Measurements from ENCODE around the gene CENPH. TPM values are rescaled to one million over a fixed set of nuclear protein-coding genes. Genes with fewer than 3 reads are reported as not detected.
A peak's percentile ranks its signal among the peaks of the same experiment; 100 is the strongest.
"Not testable (repeated sequence)": the region's sequence is repeated elsewhere in the genome, so short reads cannot be mapped to it uniquely, and the experiment has no call there.

Gene CENPH, protein sequence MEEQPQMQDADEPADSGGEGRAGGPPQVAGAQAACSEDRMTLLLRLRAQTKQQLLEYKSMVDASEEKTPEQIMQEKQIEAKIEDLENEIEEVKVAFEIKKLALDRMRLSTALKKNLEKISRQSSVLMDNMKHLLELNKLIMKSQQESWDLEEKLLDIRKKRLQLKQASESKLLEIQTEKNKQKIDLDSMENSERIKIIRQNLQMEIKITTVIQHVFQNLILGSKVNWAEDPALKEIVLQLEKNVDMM
- 1 to 10 TPM; 3.9 to 5.9 TPM for total RNA-seq
- 6.2 to 7.6 reads per million in 2 donors for total RNA-seq

DNA sequence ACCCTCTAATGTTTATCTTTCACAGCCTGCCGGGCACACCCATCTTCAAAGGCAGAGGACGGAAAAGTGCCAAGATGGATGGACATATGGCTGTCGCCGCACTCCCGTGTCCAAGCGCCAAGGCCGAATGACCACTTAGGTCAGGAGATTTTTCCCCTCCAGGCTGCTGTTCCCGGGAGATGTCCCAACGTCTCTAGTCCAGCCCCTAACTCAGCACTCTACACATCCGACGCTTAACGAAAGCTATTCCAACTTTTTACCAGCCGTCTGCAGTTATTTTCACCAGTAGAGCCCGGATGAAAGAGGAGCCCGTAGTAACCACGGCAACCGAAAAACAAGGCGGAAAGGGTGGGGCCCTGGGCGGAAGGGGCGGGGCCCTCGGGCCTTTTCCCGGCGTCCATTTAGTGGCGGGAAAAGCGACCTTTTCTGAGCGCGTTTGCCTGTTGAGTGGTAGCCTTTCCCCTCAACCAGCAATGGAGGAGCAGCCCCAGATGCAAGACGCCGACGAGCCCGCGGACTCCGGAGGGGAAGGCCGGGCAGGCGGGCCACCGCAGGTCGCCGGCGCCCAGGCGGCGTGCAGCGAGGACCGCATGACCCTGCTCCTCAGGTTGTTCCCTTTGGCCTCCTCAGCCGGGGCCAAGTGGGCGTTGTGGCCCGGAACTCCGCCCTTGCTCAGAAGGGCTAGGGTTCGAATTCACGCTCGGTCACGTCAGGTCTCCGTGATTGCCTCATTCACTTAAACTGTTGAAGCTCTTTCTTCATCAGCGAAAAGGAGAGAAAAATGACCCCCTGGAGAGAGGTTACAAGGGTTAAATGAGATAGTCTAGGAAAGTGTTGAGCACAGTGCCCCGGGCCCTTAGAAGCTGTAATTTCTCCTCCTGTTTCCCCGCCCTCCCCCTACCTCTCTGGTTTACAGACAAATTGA, at the start of gene CENPH:
CENPH (plus strand) TSS at position 422 of the 925 bp plus-strand sequence; CDS start at position 474, 52 bp downstream.
- H3K27me3 Mint-ChIP-seq, result no peaks in the 10 kb centered on the region
- H3K4me3 Mint-ChIP-seq, result peak within 1 kb of the TSS; percentile 92
- H3K36me3 Mint-ChIP-seq (ENCODE audit: low read depth), result no peaks in the 10 kb centered on the region
- peaks cover 7% of the 10 kb centered on the region for H3K4me1 Mint-ChIP-seq
- ATAC-seq (peak; percentile 96), DNase-seq (peak; percentile 79 to 89 (median 88))
- peak within 1 kb of the TSS; percentile 92 for H3K27ac Mint-ChIP-seq
- no peaks in the 10 kb centered on the region for H3K9me3 ChIP-seq (ENCODE audit: control insufficient read depth, low read length, poor library complexity, severe bottlenecking)

- H3K9me3 ChIP-seq (ENCODE audit: control insufficient read depth, low read length, poor library complexity, severe bottlenecking); H3K36me3 Mint-ChIP-seq (ENCODE audit: low read depth); H3K4me3 Mint-ChIP-seq; DNase-seq; H3K27me3 Mint-ChIP-seq; ATAC-seq; H3K27ac Mint-ChIP-seq; H3K4me1 Mint-ChIP-seq: not testable (repeated sequence)
Observed at GRCh38 chr5:69140239-69140638, 49.1 kb upstream of the CENPH start.

- H3K27me3 Mint-ChIP-seq, result no peaks in the 10 kb centered on the region
- DNase-seq, result no peak
- peaks cover 7% of the 10 kb centered on the region for H3K36me3 Mint-ChIP-seq (ENCODE audit: low read depth)
Observed at GRCh38 chr5:69140827-69141226, 48.6 kb upstream of the CENPH start.

DNA sequence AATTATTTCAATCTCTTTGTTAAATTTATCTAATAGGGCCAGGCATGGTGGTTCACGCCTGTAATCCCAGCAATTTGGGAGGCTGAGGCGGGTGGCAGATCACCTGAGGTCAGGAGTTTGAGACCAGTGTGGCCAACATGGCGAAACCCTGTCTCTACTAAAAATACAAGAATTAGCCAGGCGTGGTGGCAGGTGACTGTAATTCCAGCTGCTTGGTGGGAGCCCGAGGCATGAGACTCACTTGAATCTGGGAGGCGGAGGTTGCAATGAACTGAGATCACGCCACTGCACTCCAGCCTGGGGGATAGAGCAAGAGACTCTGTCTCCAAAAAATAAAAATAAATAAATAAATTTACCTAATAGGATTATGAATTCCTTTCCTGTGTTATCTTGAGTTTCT, 40.8 kb upstream of the CENPH start:
- H3K4me1 Mint-ChIP-seq; H3K4me3 Mint-ChIP-seq; ATAC-seq; H3K9me3 ChIP-seq (ENCODE audit: control insufficient read depth, low read length, poor library complexity, severe bottlenecking); H3K27ac Mint-ChIP-seq; H3K36me3 Mint-ChIP-seq (ENCODE audit: low read depth); DNase-seq; H3K27me3 Mint-ChIP-seq: not testable (repeated sequence)

More at GRCh38 chr5:69140827-69141226, 48.6 kb upstream of the CENPH start:
- H3K4me1 Mint-ChIP-seq, result no peaks in the 10 kb centered on the region
- no peak overlapping the region for H3K27ac Mint-ChIP-seq
- no peaks in the 10 kb centered on the region for H3K9me3 ChIP-seq (ENCODE audit: control insufficient read depth, low read length, poor library complexity, severe bottlenecking)
- no peak for ATAC-seq
- no peak overlapping the region for H3K4me3 Mint-ChIP-seq

GRCh38 chr5:69148981-69149675, 40.3 kb upstream of the CENPH start:
- no peaks in the 10 kb centered on the region for H3K9me3 ChIP-seq (ENCODE audit: control insufficient read depth, low read length, poor library complexity, severe bottlenecking)
- ATAC-seq, result no peak
- DNase-seq, result no peak
- no peak overlapping the region for H3K27ac Mint-ChIP-seq
- H3K4me1 Mint-ChIP-seq, result no peaks in the 10 kb centered on the region
- no peaks in the 10 kb centered on the region for H3K27me3 Mint-ChIP-seq
- no peak overlapping the region for H3K4me3 Mint-ChIP-seq
- H3K36me3 Mint-ChIP-seq (ENCODE audit: low read depth), result peaks cover 2% of the 10 kb centered on the region

- ATAC-seq, result no peak
- no peaks in the 10 kb centered on the region for H3K4me1 Mint-ChIP-seq
- no peak overlapping the region for H3K27ac Mint-ChIP-seq
- no peak for DNase-seq
- no peaks in the 10 kb centered on the region for H3K27me3 Mint-ChIP-seq
- H3K9me3 ChIP-seq (ENCODE audit: control insufficient read depth, low read length, poor library complexity, severe bottlenecking), result no peaks in the 10 kb centered on the region
- H3K36me3 Mint-ChIP-seq (ENCODE audit: low read depth), result peaks cover 2% of the 10 kb centered on the region
- no peak overlapping the region for H3K4me3 Mint-ChIP-seq
Observed at GRCh38 chr5:69149676-69150010, 39.7 kb upstream of the CENPH start.

DNA sequence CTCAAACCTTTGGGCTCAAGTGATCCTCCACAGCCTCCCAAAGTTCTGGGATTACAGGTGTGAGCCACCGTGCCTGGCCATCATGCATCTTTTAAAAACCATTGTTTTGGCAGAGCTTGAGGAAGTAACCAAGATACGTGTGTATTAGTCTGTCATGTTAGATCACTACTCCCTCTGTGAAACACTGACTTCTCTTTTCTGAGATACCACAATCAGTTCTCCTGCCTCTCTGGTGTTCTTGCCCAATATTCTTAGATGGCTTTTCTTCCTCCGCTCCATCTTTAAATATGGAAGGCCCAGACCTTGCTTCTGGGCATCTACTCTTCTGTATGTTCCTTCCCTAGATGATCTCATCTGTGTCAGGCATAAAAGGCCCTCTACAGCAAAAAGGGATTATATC, 36.7 kb upstream of the CENPH start:
- no peaks in the 10 kb centered on the region for H3K4me1 Mint-ChIP-seq
- peak overlapping the region; percentile 67 for H3K27ac Mint-ChIP-seq
- H3K4me3 Mint-ChIP-seq, result no peak overlapping the region
- H3K9me3 ChIP-seq (ENCODE audit: control insufficient read depth, low read length, poor library complexity, severe bottlenecking), result no peaks in the 10 kb centered on the region
- H3K27me3 Mint-ChIP-seq, result no peaks in the 10 kb centered on the region
- ATAC-seq (no peak), DNase-seq (no peak)
- H3K36me3 Mint-ChIP-seq (ENCODE audit: low read depth), result peaks cover 2% of the 10 kb centered on the region

GRCh38 chr5:69156456-69156855, 32.9 kb upstream of the CENPH start:
- H3K27ac Mint-ChIP-seq, result no peak overlapping the region
- H3K9me3 ChIP-seq (ENCODE audit: control insufficient read depth, low read length, poor library complexity, severe bottlenecking), result no peaks in the 10 kb centered on the region
- DNase-seq (no peak), ATAC-seq (no peak)
- no peak overlapping the region for H3K4me3 Mint-ChIP-seq
- H3K27me3 Mint-ChIP-seq, result no peaks in the 10 kb centered on the region
- no peaks in the 10 kb centered on the region for H3K4me1 Mint-ChIP-seq
- no peaks in the 10 kb centered on the region for H3K36me3 Mint-ChIP-seq (ENCODE audit: low read depth)

DNA sequence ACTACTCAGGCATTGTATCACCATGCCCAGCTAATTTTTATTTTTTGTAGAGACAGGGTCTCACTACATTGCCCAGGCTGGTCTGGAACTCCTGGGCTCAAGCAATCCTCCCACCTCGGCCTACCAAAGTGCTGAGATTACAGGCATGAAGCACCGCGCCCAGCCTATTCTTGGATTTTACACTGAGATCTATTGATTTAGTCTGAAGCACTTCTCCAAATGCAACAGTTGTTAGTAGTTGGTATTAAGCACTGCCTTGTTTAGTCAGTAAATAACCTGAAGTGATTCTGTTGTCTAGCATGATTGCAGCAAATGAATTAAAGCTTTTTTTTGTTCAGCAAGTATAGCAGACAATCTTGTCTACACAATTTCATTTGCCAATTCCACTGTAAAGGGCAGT, 31.3 kb upstream of the CENPH start:
- H3K27ac Mint-ChIP-seq, result no peak overlapping the region

DNA sequence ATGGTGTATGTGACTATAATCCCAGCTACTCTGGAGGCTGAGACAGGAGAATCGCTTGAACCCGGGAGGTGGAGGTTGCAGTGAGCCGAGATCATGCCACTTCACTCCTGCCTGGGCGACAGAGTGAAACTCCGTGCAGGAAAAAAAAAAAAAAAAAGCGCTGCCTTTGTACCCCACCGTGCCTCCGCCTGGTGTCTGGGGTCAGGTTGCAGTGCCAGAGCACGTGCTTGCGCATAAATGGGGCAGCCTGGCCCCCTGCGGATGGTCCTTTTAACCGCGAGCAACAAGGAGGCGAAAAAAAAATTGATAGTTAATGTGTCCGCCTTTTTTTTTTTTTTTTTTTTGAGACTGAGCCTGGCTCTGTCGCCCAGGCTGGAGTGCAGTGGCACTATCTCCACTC, 28.7 kb upstream of the CENPH start:
- H3K9me3 ChIP-seq (ENCODE audit: control insufficient read depth, low read length, poor library complexity, severe bottlenecking), result no peaks in the 10 kb centered on the region
- Mint-ChIP-seq H3K4me3 (no peak overlapping the region), H3K36me3 (ENCODE audit: low read depth) (no peaks in the 10 kb centered on the region), H3K4me1 (no peaks in the 10 kb centered on the region), H3K27me3 (no peaks in the 10 kb centered on the region), H3K27ac (no peak overlapping the region)
- DNase-seq, result no peak
- no peak for ATAC-seq

More for the DNA sequence above, 31.3 kb upstream of the CENPH start:
- Mint-ChIP-seq H3K27me3 (no peaks in the 10 kb centered on the region), H3K36me3 (ENCODE audit: low read depth) (no peaks in the 10 kb centered on the region), H3K4me1 (no peaks in the 10 kb centered on the region), H3K4me3 (no peak overlapping the region)
- no peak for ATAC-seq
- DNase-seq, result no peak
- H3K9me3 ChIP-seq (ENCODE audit: control insufficient read depth, low read length, poor library complexity, severe bottlenecking), result no peaks in the 10 kb centered on the region

DNA sequence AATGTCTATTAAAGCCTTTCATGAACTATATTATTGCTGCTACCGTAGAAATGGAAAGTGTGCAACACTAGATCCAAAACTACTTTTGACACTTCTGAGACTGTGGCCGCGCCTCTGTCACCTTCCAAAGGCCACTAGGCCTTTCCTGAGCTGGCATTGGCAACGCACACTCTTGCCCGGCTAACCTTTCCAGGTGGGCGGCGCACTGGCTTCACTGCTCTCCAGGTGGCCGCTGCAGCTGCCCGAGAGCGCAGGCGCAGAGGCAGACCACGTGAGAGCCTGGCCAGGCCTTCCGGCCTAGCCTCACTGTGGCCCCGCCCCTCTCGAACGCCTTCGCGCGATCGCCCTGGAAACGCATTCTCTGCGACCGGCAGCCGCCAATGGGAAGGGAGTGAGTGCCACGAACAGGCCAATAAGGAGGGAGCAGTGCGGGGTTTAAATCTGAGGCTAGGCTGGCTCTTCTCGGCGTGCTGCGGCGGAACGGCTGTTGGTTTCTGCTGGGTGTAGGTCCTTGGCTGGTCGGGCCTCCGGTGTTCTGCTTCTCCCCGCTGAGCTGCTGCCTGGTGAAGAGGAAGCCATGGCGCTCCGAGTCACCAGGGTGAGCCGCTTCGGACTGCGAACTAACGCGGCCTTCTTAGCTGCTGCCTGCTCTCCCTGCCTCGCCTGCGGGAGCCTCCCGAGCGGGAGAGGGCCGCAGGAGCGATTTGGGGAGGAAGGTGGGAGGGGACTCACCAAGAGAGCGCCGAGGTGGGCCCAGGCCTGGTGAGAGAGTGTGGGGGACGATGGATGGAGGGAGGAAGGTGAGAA, 22.5 kb upstream of the CENPH start, which contains the start of gene CCNB1:
CCNB1 (plus strand) TSS at position 465 of the 807 bp plus-strand sequence; CDS start at position 578, 113 bp downstream.
- H3K9me3 ChIP-seq (ENCODE audit: control insufficient read depth, low read length, poor library complexity, severe bottlenecking), result no peaks in the 10 kb centered on the region
- DNase-seq (peak; percentile 94 to 97 (median 96)), ATAC-seq (peak; percentile 100)
- Mint-ChIP-seq H3K36me3 (ENCODE audit: low read depth) (no peaks in the 10 kb centered on the region), H3K4me3 (peak within 1 kb of the TSS; percentile 93), H3K27ac (peak within 1 kb of the TSS; percentile 95), H3K27me3 (no peaks in the 10 kb centered on the region), H3K4me1 (peaks cover 7% of the 10 kb centered on the region)

GRCh38 chr5:69167493-69167855, 21.9 kb upstream of the CENPH start:
- H3K9me3 ChIP-seq (ENCODE audit: control insufficient read depth, low read length, poor library complexity, severe bottlenecking), result no peaks in the 10 kb centered on the region
- Mint-ChIP-seq H3K27me3 (no peaks in the 10 kb centered on the region), H3K4me3 (peak overlapping the region; percentile 93), H3K4me1 (peaks cover 7% of the 10 kb centered on the region), H3K27ac (peak overlapping the region; percentile 95), H3K36me3 (ENCODE audit: low read depth) (no peaks in the 10 kb centered on the region)
- no peak for DNase-seq
- no peak for ATAC-seq
